CD4-positive, alpha-beta memory T cell (primary cell): ENCODE data around the gene FCHSD2. TPM values are rescaled to one million over a fixed set of nuclear protein-coding genes. Genes with fewer than 3 reads are reported as not detected.
"Not testable (repeated sequence)": the region's sequence is repeated elsewhere in the genome, so short reads cannot be mapped to it uniquely, and the experiment has no call there.

Experiments used
- CTCF ChIA-PET: fragments of 350-600 bp; sonication (Branson Sonifier 250); formaldehyde crosslinking; loops from one replicate; lab custom pipeline; 2021; ENCODE audit warnings: inconsistent platforms; ENCODE audit not compliant: partially characterized antibody; lab: Charles Lee
- POLR2A ChIA-PET: fragments of 350-600 bp; sonication (Branson Sonifier 250); formaldehyde crosslinking; loops from one replicate; lab custom pipeline; 2021; ENCODE audit not compliant: partially characterized antibody; lab: Charles Lee
- DNase-seq, 5 donors: peaks; one replicate each; pipeline versions ENCODE4 v3.0.0 to v3.0.0-alpha.2; 2020 to 2022; ENCODE audit warnings: mixed read lengths in 1 of 5
- H3K27ac ChIP-seq: one replicate; pipeline ENCODE4 v1.7.0; 2013; ENCODE audit warnings: low read depth, low read length
- H3K27me3 ChIP-seq: 2 replicates; pipeline ENCODE4 v1.7.0; 2013; ENCODE audit warnings: mild to moderate bottlenecking, low read length, moderate library complexity; ENCODE audit not compliant: insufficient read depth
- H3K36me3 ChIP-seq: 2 replicates; pipeline ENCODE4 v1.7.0; 2013; ENCODE audit warnings: mild to moderate bottlenecking, low read length, moderate library complexity; ENCODE audit not compliant: insufficient read depth
- H3K4me1 ChIP-seq: 2 replicates; pipeline ENCODE4 v1.7.0; 2013; ENCODE audit warnings: mild to moderate bottlenecking, low read length, moderate library complexity; ENCODE audit not compliant: insufficient read depth
- H3K4me3 ChIP-seq, 2 donors: one replicate each; pipeline ENCODE4 v1.7.0; 2013; ENCODE audit warnings: low read length in 2 of 2, mild to moderate bottlenecking in 1 of 2
- H3K9me3 ChIP-seq, 2 donors: one replicate each; pipeline ENCODE4 v1.7.0; 2013; ENCODE audit warnings: low read length in 2 of 2, control low read depth in 1 of 2; ENCODE audit not compliant: control insufficient read depth in 1 of 2
- H3K27ac Mint-ChIP-seq, 7 donors: one replicate each; pipeline ENCODE4 v1.8.0; 2020 to 2021; ENCODE audit warnings: mixed read lengths in 7 of 7, mild to moderate bottlenecking in 6 of 7, inconsistent platforms in 3 of 7, moderate library complexity in 3 of 7
- H3K27me3 Mint-ChIP-seq, 2 donors: one replicate each; pipeline ENCODE4 v1.8.0; 2020 to 2021; ENCODE audit warnings: mixed read lengths in 2 of 2
- H3K36me3 Mint-ChIP-seq, 2 donors: one replicate each; pipeline ENCODE4 v1.8.0; 2020 to 2021; ENCODE audit warnings: mixed read lengths in 2 of 2, inconsistent platforms in 1 of 2, mild to moderate bottlenecking in 1 of 2
- H3K4me1 Mint-ChIP-seq, 4 donors: one replicate each; pipeline ENCODE4 v1.8.0; 2020 to 2021; ENCODE audit warnings: mixed read lengths in 4 of 4, mild to moderate bottlenecking in 1 of 4
- H3K4me3 Mint-ChIP-seq, 8 donors: one replicate each; pipeline ENCODE4 v1.8.0; 2020 to 2021; ENCODE audit warnings: mixed read lengths in 8 of 8, mild to moderate bottlenecking in 7 of 8, moderate library complexity in 6 of 8, inconsistent platforms in 3 of 8
- H3K9me3 Mint-ChIP-seq, 8 donors: one replicate each; pipeline ENCODE4 v1.8.0; 2020 to 2021; ENCODE audit warnings: mixed read lengths in 8 of 8, mild to moderate bottlenecking in 5 of 8, inconsistent platforms in 3 of 8, moderate library complexity in 1 of 8
- intact Hi-C: fragments of 100-400 bp; cut with micrococcal nuclease; formaldehyde crosslinking; loops from one replicate; pipeline ENCODE4 v1.15.1; 2023
- polyA plus RNA-seq, 2 donors: library from polyadenylated mRNA; unstranded; fragments of 300-500 nt; fragmentation: Illumina TruSeq; gene quantifications; one replicate each; pipeline ENCODE4 v1.2.3, GENCODE V29; 2021
- total RNA-seq, 2 experiments: library from RNA; stranded (reverse); gene quantifications; one replicate each; pipeline ENCODE4 v1.2.3, GENCODE V29; 2021

Gene FCHSD2
- total and polyA plus RNA-seq, 4 experiments from 2014 or later: 9.5 to 52.0 (median 34.8) TPM

DNA sequence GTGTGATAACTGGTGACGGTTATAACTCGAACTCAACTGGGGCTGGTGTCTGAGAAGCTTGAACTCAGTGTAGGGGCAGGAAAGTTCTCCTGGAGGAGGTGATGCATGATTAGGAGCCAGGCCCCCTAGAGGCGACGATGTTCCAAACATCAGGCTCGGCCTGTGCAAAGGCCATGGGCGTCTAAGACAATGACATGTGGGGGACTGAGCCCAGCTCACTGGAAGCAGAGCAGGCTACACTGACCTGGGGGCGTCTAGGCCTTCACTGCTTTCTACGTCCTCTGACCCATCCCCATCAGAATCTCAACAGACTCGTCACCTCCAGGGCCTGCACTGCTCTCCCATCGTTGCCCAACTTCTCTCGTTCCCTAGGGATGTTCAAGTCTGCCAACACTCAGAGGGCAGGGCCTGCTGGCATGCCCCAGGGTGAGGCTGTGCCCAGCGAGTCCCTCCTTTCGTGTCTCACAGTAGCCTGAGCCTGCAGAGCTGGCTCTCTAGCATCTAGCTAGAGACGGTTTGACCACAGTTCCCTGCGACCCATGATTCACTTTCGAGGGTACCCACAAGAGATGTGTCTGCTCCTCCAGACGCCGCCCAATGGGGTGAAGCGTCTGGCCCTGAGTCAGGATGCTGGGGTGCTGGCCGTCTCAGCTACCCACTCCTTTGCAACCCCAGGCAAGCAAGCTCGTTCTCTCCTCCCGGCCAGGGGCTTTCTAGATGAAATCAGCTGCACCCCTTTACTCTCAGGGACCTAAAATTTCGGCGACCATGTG lies 329.0 kb downstream of the FCHSD2 start:
- ChIA-PET CTCF (interaction anchor here (0.9 to 8.8 kb wide), 12 partner anchors 10 to 366 kb away, joined by 3 to 84 read pairs (median 6); partner anchors contain the start of gene STARD10), POLR2A (interaction anchor here (0.9 to 4.7 kb wide), 12 partner anchors 9 to 785 kb away, joined by 3 to 46 read pairs (median 7); partner anchors contain the start of genes FAM168A and STARD10)
- no peaks in the 10 kb centered on the region for H3K9me3 ChIP-seq
- Mint-ChIP-seq H3K4me3 (peak overlapping the region; percentile 96 to 100 (median 98)), H3K9me3 (no peaks in the 10 kb centered on the region), H3K27me3 (no peaks in the 10 kb centered on the region), H3K4me1 (peaks cover 25 to 62% (median 40%) of the 10 kb centered on the region in 4 donors), H3K36me3 (peaks cover 13 to 44% of the 10 kb centered on the region in 2 donors), H3K27ac (peak overlapping the region; percentile 98 to 100 (median 99))
- H3K4me3 ChIP-seq: peak overlapping the region; percentile 77 to 99
- DNase-seq: peak; percentile 55 to 83 (median 57)
- intact Hi-C loops: loop anchor here (1.0 kb wide), 1 partner anchor 91 kb away; no protein-coding TSS in a partner anchor
- peaks cover 14% of the 10 kb centered on the region for H3K36me3 ChIP-seq
- H3K27me3 ChIP-seq: no peaks in the 10 kb centered on the region
- H3K27ac ChIP-seq: peak overlapping the region; percentile 97
- peaks cover 31% of the 10 kb centered on the region for H3K4me1 ChIP-seq

DNA sequence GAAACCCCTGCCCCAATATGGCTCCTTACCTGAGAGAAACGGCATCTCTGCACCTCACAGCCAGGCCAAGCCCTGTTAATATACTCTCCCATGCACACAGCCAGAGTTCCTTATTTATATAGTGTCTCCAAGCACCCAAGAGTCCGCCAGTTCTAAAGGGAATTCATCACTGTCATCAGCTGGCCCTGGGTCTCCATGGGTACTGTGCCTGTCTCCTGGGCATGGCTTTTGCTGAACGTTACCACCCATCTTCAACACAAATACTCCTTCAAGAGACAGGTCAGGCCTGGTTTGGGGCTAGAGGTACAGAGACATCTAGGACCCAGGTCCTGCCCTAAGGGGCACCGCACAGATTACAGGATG lies 329.5 kb downstream of the FCHSD2 start:
- Histone ChIP-seq H3K27me3 (no peaks in the 10 kb centered on the region), H3K9me3 (no peaks in the 10 kb centered on the region), H3K36me3 (peaks cover 8% of the 10 kb centered on the region), H3K4me1 (peaks cover 31% of the 10 kb centered on the region), H3K27ac (peak overlapping the region; percentile 97), H3K4me3 (peak overlapping the region; percentile 77 to 99)
- no peaks in the 10 kb centered on the region for H3K27me3 Mint-ChIP-seq
- H3K36me3 Mint-ChIP-seq: peaks cover 9 to 38% of the 10 kb centered on the region in 2 donors
- peaks cover 23 to 56% (median 36%) of the 10 kb centered on the region in 4 donors for H3K4me1 Mint-ChIP-seq
- peak overlapping the region; percentile 96 to 100 (median 98) for H3K4me3 Mint-ChIP-seq
- intact Hi-C loops: no loop called here
- ChIA-PET CTCF (interaction anchor here (0.9 to 8.8 kb wide), 9 partner anchors 10 to 89 kb away, joined by 3 to 84 read pairs (median 7); partner anchors contain the start of gene STARD10), POLR2A (interaction anchor here (1.0 to 4.7 kb wide), 8 partner anchors 9 to 786 kb away, joined by 3 to 46 read pairs (median 11); partner anchors contain the start of genes FAM168A and STARD10)
- no peaks in the 10 kb centered on the region for H3K9me3 Mint-ChIP-seq
- H3K27ac Mint-ChIP-seq: peak overlapping the region; percentile 98 to 100 (median 99)
- no peak for DNase-seq

DNA sequence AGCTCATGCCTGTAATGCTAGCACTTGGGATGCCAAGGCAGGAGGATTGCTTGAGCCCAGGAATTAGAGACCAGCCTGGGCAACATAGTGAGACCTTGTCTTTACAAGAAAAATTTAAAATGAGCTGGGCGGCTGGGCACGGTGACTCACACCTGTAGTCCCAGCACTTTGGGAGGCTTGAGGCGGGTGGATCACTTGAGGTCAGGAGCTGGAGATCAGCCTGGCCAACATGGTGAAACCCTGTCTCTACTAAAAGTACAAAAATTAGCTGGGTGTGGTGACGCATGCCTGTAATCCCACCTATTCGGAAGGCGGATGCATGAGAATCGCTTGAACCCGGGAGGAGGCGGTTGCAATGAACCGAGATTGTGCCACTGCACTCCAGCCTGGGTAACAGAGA lies 330.4 kb downstream of the FCHSD2 start:
- DNase-seq, intact Hi-C loops, H3K36me3 ChIP-seq, H3K4me3 ChIP-seq, H3K9me3 ChIP-seq, H3K27me3 Mint-ChIP-seq, H3K9me3 Mint-ChIP-seq, H3K27me3 ChIP-seq, H3K27ac ChIP-seq: not testable (repeated sequence)
- CTCF ChIA-PET: interaction anchor here (1.3 to 8.8 kb wide), 6 partner anchors 9 to 88 kb away, joined by 3 to 84 read pairs (median 14); partner anchors contain the start of gene STARD10
- POLR2A ChIA-PET: interaction anchor here (1.4 to 2.3 kb wide), 2 partner anchors 10 to 89 kb away, joined by 3 to 12 read pairs; no protein-coding TSS in a partner anchor
- peaks cover 27% of the 10 kb centered on the region for H3K4me1 ChIP-seq
- Mint-ChIP-seq H3K36me3 (peaks cover 6 to 33% of the 10 kb centered on the region in 2 donors), H3K4me1 (peaks cover 20 to 49% (median 32%) of the 10 kb centered on the region in 4 donors), H3K4me3 (peak overlapping the region in 4 of 8 donors; percentile 13 to 45 (median 34)), H3K27ac (peak overlapping the region in 2 of 7 donors; percentile 13 to 100)

DNA sequence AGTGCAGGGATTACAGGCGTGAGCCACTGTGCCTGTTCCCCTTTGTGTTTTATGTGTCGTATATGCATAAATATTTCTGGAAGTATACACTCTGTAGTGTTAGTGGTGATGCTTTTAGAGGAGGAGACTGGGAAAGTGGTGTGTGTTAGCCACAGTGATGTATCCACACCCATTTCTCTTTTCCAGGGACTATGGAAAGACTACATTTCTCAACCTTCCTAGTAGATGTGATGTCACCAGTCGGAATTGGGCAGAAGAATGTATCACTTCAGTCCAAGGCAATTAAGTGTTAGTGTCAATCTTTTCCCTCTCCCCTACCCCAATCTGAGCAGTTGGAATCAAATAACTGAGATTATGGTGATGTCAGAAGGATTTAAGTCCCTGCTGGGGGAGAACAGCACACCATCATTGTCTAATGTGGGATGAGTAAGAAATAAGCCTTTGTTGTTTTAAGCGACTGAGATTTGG lies 333.8 kb downstream of the FCHSD2 start:
- H3K27me3 Mint-ChIP-seq: no peaks in the 10 kb centered on the region
- ChIA-PET CTCF (interaction anchor here (0.7 to 1.2 kb wide), 3 partner anchors 8 to 370 kb away, joined by 3 to 6 read pairs (median 4); partner anchors contain the start of gene STARD10), POLR2A (no interaction called here)
- peaks cover 6 to 16% of the 10 kb centered on the region in 2 donors for H3K36me3 Mint-ChIP-seq
- Histone ChIP-seq H3K27me3 (no peaks in the 10 kb centered on the region), H3K27ac (no peak overlapping the region), H3K9me3 (no peaks in the 10 kb centered on the region), H3K4me1 (peaks cover 16% of the 10 kb centered on the region), H3K36me3 (peaks cover 4% of the 10 kb centered on the region), H3K4me3 (no peak overlapping the region)
- no peaks in the 10 kb centered on the region for H3K9me3 Mint-ChIP-seq
- no peak overlapping the region for H3K27ac Mint-ChIP-seq
- peaks cover 16 to 22% (median 19%) of the 10 kb centered on the region in 4 donors for H3K4me1 Mint-ChIP-seq
- intact Hi-C loops: no loop called here
- DNase-seq: no peak
- no peak overlapping the region for H3K4me3 Mint-ChIP-seq

DNA sequence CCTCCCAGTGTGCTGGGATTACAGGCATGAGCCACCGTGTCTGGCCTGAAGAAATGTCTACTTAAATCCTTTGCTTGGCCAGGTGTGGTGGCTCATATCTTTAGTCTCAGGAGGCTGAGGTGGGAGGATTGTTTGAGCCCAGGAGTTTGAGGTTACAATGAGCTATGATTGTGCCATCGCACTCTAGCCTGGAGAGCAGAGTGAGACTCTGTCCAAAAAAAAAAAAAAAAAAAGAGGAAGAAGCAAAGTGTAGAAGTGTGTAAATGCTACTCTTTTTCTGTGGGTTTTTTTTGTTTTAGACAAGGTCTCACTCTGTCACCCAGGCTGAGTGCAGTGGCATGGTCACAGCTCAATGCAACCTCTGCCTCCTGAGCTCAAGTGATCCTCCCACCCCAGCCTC lies 334.3 kb downstream of the FCHSD2 start:
- Histone ChIP-seq H3K36me3 (peaks cover 4% of the 10 kb centered on the region), H3K4me3 (no peak overlapping the region), H3K27ac (no peak overlapping the region), H3K4me1 (peaks cover 10% of the 10 kb centered on the region), H3K27me3 (no peaks in the 10 kb centered on the region), H3K9me3 (no peaks in the 10 kb centered on the region)
- DNase-seq: no peak
- Mint-ChIP-seq H3K9me3 (no peaks in the 10 kb centered on the region), H3K27ac (peak overlapping the region in 1 of 7 donors; percentile 25), H3K4me3 (no peak overlapping the region), H3K4me1 (peaks cover 11 to 16% (median 14%) of the 10 kb centered on the region in 4 donors), H3K36me3 (peaks cover 6 to 14% of the 10 kb centered on the region in 2 donors), H3K27me3 (no peaks in the 10 kb centered on the region)
- POLR2A ChIA-PET: no interaction called here
- CTCF ChIA-PET: interaction anchor here (0.6 to 1.2 kb wide), 4 partner anchors 8 to 53 kb away, joined by 4 to 6 read pairs (median 4); partner anchors contain the start of gene STARD10
- intact Hi-C loops: no loop called here

DNA sequence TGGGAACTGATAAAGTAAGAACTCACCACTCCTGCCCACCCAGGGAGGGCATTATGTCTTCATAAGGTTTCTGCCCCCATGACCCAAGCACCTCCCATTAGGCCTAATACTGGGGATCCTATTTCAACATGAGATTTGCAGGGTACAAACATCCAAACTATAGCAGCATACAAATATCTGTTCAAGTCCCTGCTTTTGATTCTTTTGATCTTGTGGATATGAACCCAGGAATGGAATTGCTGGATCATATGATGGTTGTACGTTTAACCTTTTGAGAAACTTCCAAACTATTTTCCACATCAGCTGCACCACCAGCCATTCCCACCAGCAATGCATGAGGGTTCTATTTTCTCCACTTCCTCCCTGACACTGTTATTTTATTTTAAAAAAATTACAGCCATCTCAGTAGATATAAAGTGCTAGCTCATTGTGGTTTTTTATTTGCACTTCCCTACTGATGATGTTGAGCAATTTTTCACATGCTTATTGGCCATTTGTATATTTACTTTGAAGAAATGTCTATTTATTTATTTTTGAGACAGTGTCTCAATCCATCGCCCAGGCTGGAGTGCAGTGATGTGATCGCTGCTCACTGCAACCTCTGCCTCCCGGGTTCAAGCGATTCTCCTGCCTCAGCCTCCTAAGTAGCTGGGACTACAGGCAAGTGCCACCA lies 335.0 kb downstream of the FCHSD2 start:
- ChIA-PET CTCF (interaction anchor here (0.6 to 1.2 kb wide), 4 partner anchors 9 to 52 kb away, joined by 4 to 6 read pairs (median 4); partner anchors contain the start of gene STARD10), POLR2A (no interaction called here)
- no peak overlapping the region for H3K4me3 Mint-ChIP-seq
- peaks cover 6 to 14% of the 10 kb centered on the region in 2 donors for H3K36me3 Mint-ChIP-seq
- Histone ChIP-seq H3K4me3 (no peak overlapping the region), H3K27me3 (no peaks in the 10 kb centered on the region), H3K9me3 (no peaks in the 10 kb centered on the region), H3K4me1 (peaks cover 5% of the 10 kb centered on the region), H3K27ac (no peak overlapping the region), H3K36me3 (peaks cover 4% of the 10 kb centered on the region)
- H3K9me3 Mint-ChIP-seq: no peaks in the 10 kb centered on the region
- peak overlapping the region in 1 of 7 donors; percentile 35 for H3K27ac Mint-ChIP-seq
- H3K4me1 Mint-ChIP-seq: peaks cover 7 to 11% (median 9%) of the 10 kb centered on the region in 4 donors
- intact Hi-C loops: no loop called here
- no peaks in the 10 kb centered on the region for H3K27me3 Mint-ChIP-seq
- no peak for DNase-seq
